Gastroesophageal sphincter (tissue), 3 donors: Measurements from ENCODE around the gene ROR1.

ENCODE experiments used
- POLR2A ChIP-seq, 2 donors: fragments of 450-650 bp; IDR thresholded peaks; one replicate each; pipeline ENCODE4 v1.6.1; 2017; ENCODE audit warnings: antibody characterized with exemption in 2 of 2, mild to moderate bottlenecking in 2 of 2, moderate library complexity in 1 of 2
- POLR2AphosphoS5 ChIP-seq: sonication (generic); formaldehyde crosslinking; IDR thresholded peaks from one replicate; pipeline ENCODE4 v1.6.1; 2017; ENCODE audit warnings: antibody characterized with exemption
- TF ChIP-seq, protein P1 (sequence below), 4 experiments: fragments of 200-600 bp in 2 of 4; fragments of 450-650 bp in 2 of 4; sonication (generic) in 1 of 4; IDR thresholded peaks; one replicate each; pipeline ENCODE4 v1.5.1; 2017 to 2019; ENCODE audit warnings: antibody characterized with exemption in 4 of 4, mild to moderate bottlenecking in 2 of 4, moderate library complexity in 2 of 4

DNA sequence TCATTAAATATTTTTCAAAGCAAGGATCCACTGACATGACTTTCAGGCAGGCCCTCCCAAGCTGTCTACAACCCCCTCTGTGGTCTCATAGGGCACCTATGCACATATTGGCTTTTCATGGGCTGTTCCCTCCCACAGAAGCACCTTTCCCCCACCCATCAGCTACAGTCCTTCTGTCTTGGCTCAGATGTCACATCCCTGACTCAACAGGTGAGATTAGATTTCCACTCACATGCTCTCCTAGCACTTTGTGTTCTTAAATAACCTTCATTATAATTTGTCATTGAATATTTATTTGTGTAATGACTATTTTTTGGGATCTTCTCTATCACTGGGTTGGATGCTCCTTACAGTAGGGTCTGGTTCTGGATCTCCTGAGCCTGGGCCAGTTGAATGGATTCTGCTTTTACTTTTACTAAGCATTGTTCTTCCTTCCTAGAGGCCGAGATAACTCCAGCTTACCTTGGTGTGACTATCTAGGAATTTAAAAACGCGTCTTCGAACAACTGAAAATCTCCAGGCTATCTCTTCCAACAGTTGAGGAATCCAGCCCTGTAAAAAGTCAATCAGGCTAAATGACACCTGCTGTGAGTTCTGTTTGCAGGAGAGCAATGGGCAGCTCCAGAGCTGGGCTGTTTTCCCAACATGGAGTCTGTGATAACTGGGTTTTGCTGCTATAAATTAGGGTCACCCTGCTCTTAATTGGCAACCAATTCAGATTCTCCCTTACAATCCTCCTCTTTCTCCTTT is 16.2 kb downstream of the ROR1 start:
- TF ChIP-seq POLR2AphosphoS5, result no peak
- TF ChIP-seq, protein P1, sequence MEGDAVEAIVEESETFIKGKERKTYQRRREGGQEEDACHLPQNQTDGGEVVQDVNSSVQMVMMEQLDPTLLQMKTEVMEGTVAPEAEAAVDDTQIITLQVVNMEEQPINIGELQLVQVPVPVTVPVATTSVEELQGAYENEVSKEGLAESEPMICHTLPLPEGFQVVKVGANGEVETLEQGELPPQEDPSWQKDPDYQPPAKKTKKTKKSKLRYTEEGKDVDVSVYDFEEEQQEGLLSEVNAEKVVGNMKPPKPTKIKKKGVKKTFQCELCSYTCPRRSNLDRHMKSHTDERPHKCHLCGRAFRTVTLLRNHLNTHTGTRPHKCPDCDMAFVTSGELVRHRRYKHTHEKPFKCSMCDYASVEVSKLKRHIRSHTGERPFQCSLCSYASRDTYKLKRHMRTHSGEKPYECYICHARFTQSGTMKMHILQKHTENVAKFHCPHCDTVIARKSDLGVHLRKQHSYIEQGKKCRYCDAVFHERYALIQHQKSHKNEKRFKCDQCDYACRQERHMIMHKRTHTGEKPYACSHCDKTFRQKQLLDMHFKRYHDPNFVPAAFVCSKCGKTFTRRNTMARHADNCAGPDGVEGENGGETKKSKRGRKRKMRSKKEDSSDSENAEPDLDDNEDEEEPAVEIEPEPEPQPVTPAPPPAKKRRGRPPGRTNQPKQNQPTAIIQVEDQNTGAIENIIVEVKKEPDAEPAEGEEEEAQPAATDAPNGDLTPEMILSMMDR (IDR thresholded peaks at IDR 0.05), result no peak
- TF ChIP-seq POLR2A (IDR thresholded peaks at IDR 0.05), result no peak
